GM12892 (cell line): ENCODE data around the gene NEXMIF.
"Not testable (repeated sequence)": the region's sequence is repeated elsewhere in the genome, so short reads cannot be mapped to it uniquely, and the experiment has no call there.

Experiments used
- DNase-seq: peaks from one replicate; pipeline ENCODE4 v3.0.0; 2011; ENCODE audit not compliant: insufficient read length
- FAIRE-seq: peaks from 2 replicates; lab custom pipeline; 2011; peaks lifted over from hg19 to GRCh38; lab: Jason Lieb, UNC
- POLR2A ChIP-seq: IDR thresholded peaks from 2 replicates; pipeline ENCODE4 v1.6.1; 2011; ENCODE audit warnings: low read depth, low read length, control low read depth
- POLR2AphosphoS5 ChIP-seq: IDR thresholded peaks from 2 replicates; pipeline ENCODE4 v1.6.1; 2011; ENCODE audit warnings: low read depth, low read length, control low read depth
- TAF1 ChIP-seq: IDR thresholded peaks from 2 replicates; pipeline ENCODE4 v1.6.1; 2011; ENCODE audit warnings: low read depth, mild to moderate bottlenecking, control low read depth, low read length, borderline replicate concordance

Gene NEXMIF

DNA sequence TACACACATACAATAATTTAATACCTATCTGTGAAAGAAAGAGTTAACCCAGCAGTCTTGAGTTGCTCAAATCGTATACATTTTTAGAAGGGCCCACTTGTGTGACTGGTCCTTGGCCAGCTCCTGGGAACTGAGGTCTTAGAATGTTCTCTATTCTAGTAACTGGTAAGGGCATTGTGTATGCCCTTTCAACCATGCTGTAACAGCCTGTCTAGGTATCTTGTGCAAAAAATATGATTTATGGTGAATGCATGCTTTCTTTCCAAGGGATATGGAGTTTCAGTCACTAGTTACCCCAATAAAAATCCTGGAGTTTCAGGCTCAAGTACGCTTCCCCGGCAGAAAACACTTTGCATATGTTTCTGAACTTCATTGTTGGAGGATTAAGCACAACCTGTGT is 140.6 kb downstream of the NEXMIF start:
- TF ChIP-seq TAF1, result no peak
- TF ChIP-seq POLR2AphosphoS5, result no peak
- TF ChIP-seq POLR2A, result no peak
- DNase-seq, result no peak
- FAIRE-seq, result no peak

DNA sequence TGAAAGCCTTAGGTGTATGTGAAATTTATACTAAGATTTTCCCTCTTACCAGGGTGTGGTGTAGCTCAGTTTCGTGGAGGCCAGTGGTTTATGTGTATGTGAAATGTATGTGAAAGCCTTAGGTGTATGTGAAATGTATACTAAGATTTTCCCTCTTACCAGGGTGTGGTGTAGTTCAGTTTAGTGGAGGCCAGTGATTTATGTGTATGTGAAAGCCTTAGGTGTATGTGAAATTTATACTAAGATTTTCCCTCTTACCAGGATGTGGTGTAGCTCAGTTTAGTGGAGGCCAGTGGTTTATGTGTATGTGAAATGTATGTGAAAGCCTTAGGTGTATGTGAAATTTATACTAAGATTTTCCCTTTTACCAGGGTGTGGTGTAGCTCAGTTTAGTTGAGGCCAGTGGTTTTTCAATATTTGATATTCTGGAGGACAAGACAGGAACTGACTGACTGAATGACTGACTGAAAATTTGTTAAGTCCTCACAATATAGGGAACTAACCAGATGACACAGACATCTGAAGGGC is 143.7 kb downstream of the NEXMIF start:
- no peak for TF ChIP-seq POLR2AphosphoS5
- no peak for TF ChIP-seq TAF1
- TF ChIP-seq POLR2A, result no peak
- no peak for DNase-seq
- peak; percentile 30 for FAIRE-seq

DNA sequence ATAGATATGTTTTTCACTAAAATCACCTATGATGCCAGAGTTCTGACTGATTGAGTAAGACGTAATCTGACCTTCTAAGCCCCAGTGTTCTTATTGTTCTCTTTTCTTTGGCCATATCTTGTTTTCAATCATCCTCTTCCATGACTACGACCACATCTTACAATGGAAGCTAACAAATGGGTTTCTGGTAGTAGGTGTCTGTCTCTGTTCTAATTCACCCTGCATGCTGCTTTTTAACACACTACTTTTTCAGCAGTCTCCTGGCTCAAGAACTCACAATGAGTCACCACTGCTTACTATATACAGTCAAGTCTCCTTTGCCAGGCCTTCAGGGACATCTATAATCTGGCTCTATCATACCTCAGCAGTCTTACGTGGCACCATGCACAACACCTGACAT is 146.1 kb downstream of the NEXMIF start:
- no peak for TF ChIP-seq POLR2A
- no peak for TF ChIP-seq TAF1
- TF ChIP-seq POLR2AphosphoS5, result no peak
- DNase-seq (no peak), FAIRE-seq (peak; percentile 48)

DNA sequence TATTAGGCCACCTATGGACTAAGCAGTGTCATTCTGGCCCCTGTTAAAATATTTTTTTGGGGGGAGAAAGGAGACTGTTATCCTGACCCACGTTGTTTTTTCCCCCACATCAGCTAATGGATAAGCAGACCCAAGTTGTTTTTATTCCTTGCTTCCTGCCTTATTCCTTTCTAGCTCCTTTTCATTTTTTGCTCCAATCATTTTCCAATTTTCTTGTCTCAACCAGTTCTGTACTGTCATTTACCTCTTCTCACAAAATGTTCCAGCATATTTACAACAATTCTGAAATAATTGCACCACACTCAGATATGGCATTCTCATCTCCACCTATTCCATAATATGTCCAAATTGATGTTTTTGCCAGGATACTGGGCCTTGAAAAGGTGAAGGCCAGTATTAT is 150.3 kb downstream of the NEXMIF start:
- DNase-seq (no peak), FAIRE-seq (no peak)
- TF ChIP-seq POLR2AphosphoS5, result no peak
- TF ChIP-seq POLR2A, result no peak
- TF ChIP-seq TAF1, result no peak

DNA sequence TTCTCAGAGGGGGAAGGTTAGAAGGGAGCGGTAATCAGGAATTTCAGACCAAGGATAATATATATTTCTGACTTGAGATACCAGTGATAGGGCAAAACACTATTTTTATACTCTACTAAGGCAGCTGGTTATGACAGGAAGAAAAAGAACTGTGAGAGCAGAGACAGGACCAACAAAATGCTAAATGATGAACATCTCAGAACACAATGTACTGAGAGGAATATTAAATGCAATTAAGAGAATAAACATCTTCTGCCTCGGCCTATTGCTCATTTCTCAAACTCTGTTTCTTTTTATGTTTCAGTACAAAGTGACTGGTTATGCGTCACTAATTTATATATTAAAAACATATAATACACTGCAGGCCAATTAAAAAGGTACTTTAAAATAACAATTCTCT is 188.8 kb downstream of the NEXMIF start:
- DNase-seq, result no peak

DNA sequence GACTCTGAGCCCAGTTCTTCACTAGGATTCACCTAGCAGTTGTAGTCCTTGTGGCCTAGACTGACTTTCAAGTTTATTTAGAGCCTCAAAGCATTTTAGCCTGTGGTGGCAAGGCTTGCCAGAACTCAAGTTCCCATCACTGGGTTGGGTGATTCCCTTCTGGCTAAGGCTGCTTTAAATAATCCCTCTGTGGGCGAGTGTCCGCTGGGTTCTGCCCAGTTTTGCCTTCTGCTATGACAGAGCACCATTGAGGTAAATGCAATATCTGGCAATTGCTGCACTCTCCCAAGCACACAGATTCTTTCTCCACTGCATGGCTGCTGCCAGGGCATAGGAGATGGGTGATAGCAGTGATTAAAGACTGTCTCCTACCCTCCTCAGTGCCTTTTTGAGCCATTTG is 220.0 kb downstream of the NEXMIF start:
- no peak for DNase-seq
- FAIRE-seq, result no peak
- TF ChIP-seq POLR2A (no peak), POLR2AphosphoS5 (no peak), TAF1 (no peak)

More for the DNA sequence above, 188.8 kb downstream of the NEXMIF start:
- no peak for TF ChIP-seq POLR2A
- TF ChIP-seq TAF1, result no peak
- no peak for TF ChIP-seq POLR2AphosphoS5
- no peak for FAIRE-seq

DNA sequence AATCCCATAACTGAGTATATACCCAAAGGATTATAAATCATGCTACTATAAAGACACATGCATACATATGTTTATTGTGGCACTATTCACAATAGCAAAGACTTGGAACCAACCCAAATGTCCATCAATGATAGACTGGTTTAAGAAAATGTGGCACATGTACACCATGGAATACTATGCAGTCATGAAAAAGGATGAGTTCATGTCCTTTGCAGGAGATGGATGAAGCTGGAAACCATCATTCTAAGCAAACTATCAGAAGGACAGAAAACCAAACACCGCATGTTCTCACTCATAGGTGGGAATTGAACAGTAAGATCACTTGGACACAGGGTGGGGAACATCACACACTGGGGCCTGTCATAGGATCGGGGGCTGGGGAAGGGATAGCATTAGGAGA is 223.9 kb downstream of the NEXMIF start:
- FAIRE-seq, DNase-seq: not testable (repeated sequence)

DNA sequence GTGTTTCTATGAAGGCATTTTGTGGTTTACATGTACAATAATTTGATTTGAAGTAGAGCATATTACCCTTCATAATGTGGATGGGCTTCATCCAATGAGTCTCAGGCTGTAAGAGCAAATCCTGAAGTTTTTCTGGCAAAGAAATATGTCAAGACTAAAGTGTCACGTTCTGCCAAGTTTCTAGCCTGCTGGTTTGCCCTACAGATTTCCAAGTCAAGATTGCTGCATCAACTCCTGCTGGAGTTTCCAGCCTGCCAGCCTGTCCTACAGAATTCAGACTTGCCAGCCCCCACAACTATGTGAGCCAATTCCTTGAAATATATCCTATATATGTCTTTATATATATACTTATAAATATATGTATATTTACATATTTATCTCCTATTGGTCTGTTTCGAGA is 240.8 kb downstream of the NEXMIF start:
- FAIRE-seq, result no peak
- DNase-seq, result no peak
- no peak for TF ChIP-seq TAF1
- no peak for TF ChIP-seq POLR2AphosphoS5
- TF ChIP-seq POLR2A, result no peak
